HepG2 (cell line): ENCODE measurements around the gene PGAP3. TPM values are rescaled to one million over a fixed set of nuclear protein-coding genes. Genes with fewer than 3 reads are reported as not detected.
A peak's percentile ranks its signal among the peaks of the same experiment; 100 is the strongest.

ENCODE experiments used
- ATF3 ChIP-seq: sonication (generic); formaldehyde crosslinking; IDR thresholded peaks from 2 replicates; pipeline ENCODE4 v1.4.0; 2020; ENCODE audit warnings: missing genetic modification reagents
- CEBPB ChIP-seq: IDR thresholded peaks from 2 replicates; pipeline ENCODE4 v1.6.1; 2011; ENCODE audit warnings: low read depth, low read length, improper control_type of control experiment, borderline replicate concordance
- CERS6 ChIP-seq: sonication (generic); formaldehyde crosslinking; IDR thresholded peaks from 2 replicates; pipeline ENCODE4 v1.5.0; 2020; ENCODE audit warnings: missing genetic modification reagents
- CREM ChIP-seq, 2 experiments: sonication (generic) in 1 of 2; formaldehyde crosslinking in 1 of 2; IDR thresholded peaks; 2 replicates each; pipeline versions ENCODE4 v1.4.0 to v1.6.1; 2016 to 2020; ENCODE audit warnings: antibody characterized with exemption in 1 of 2, mild to moderate bottlenecking in 1 of 2, missing genetic modification reagents in 1 of 2
- ELF3 ChIP-seq: IDR thresholded peaks from 2 replicates; pipeline ENCODE4 v1.6.1; 2016; ENCODE audit warnings: missing genetic modification reagents, missing compliant biosample characterization
- ERF ChIP-seq: IDR thresholded peaks from 2 replicates; pipeline ENCODE4 v1.6.1; 2018; ENCODE audit warnings: missing biosample characterization, missing genetic modification reagents
- FIP1L1 ChIP-seq: fragments of 200-400 bp; formaldehyde crosslinking; IDR thresholded peaks from 2 replicates; pipeline ENCODE4 v1.6.1; 2018; ENCODE audit warnings: low read depth, mild to moderate bottlenecking, low read length, moderate library complexity, borderline replicate concordance; ENCODE audit not compliant: insufficient read depth
- KAT7 ChIP-seq: IDR thresholded peaks from 2 replicates; pipeline ENCODE4 v1.6.1; 2018; ENCODE audit warnings: borderline replicate concordance, missing compliant biosample characterization
- NFAT5 ChIP-seq: sonication (generic); formaldehyde crosslinking; IDR thresholded peaks from 2 replicates; pipeline ENCODE4 v1.4.0; 2020; ENCODE audit warnings: missing genetic modification reagents
- NR2F1 ChIP-seq, 2 experiments: fragments of 450-650 bp in 1 of 2; formaldehyde crosslinking in 1 of 2; IDR thresholded peaks; 2 replicates each; pipeline versions ENCODE4 v1.5.0 to v1.6.1; 2016 to 2020; ENCODE audit warnings: mild to moderate bottlenecking in 1 of 2, missing compliant biosample characterization in 1 of 2, missing genetic modification reagents in 1 of 2, moderate library complexity in 1 of 2
- SOX13 ChIP-seq, 3 experiments: fragments of 450-650 bp in 1 of 3; sonication (generic) in 1 of 3; formaldehyde crosslinking in 1 of 3; IDR thresholded peaks in 2 of 3; conservative IDR thresholded peaks in 1 of 3; 2 replicates each; pipeline versions ENCODE4 v1.5.0 to v1.6.1; 2016 to 2020; ENCODE audit warnings: antibody characterized with exemption in 1 of 3, mild to moderate bottlenecking in 1 of 3, missing compliant biosample characterization in 1 of 3, missing genetic modification reagents in 1 of 3, moderate library complexity in 1 of 3
- SOX5 ChIP-seq: IDR thresholded peaks from 2 replicates; pipeline ENCODE4 v1.6.1; 2016; ENCODE audit warnings: borderline replicate concordance
- ZNF33B ChIP-seq: sonication (generic); formaldehyde crosslinking; IDR thresholded peaks from 2 replicates; pipeline ENCODE4 v1.5.1; 2020; ENCODE audit warnings: mild to moderate bottlenecking, missing genetic modification reagents
- ZNF382 ChIP-seq: sonication (generic); formaldehyde crosslinking; IDR thresholded peaks from 2 replicates; pipeline ENCODE4 v1.5.0; 2020; ENCODE audit warnings: missing genetic modification reagents, mild to moderate bottlenecking, borderline replicate concordance
- ZNF609 ChIP-seq: sonication (generic); formaldehyde crosslinking; IDR thresholded peaks from 2 replicates; pipeline ENCODE4 v1.4.0; 2020; ENCODE audit warnings: mild to moderate bottlenecking, missing genetic modification reagents, borderline replicate concordance
- ZNF780A ChIP-seq: sonication (generic); formaldehyde crosslinking; IDR thresholded peaks from 2 replicates; pipeline ENCODE4 v1.8.0; 2022; ENCODE audit warnings: mild to moderate bottlenecking, missing genetic modification reagents, moderate library complexity
- polyA plus RNA-seq, 8 experiments: library from polyadenylated mRNA; depleted of rRNA in 3 of 8; stranded (reverse) in 7 of 8; unstranded in 1 of 8; fragments of >200 nt; fragmentation: Illumina TruSeq in 4 of 8; extraction: Trizol in 4 of 8; gene quantifications; 2 replicates each; pipeline versions ENCODE4 v1.2.1 to v1.2.3, GENCODE V29; 2011 to 2016; ENCODE audit warnings: low read depth in 4 of 8, missing spikeins in 1 of 8, mixed read lengths in 1 of 8; ENCODE audit not compliant: insufficient read depth in 1 of 8
- total RNA-seq, 5 experiments: library from RNA; depleted of rRNA; stranded (reverse); fragments of >200 nt; fragmentation: Illumina TruSeq; extraction: Trizol; gene quantifications; 2 replicates each; pipeline ENCODE4 v1.2.3, GENCODE V29; 2016; ENCODE audit warnings: low read depth in 1 of 5

Gene PGAP3
- total and polyA plus RNA-seq, 2 of the 13 experiments (the other 11 are each of a cell fraction or from before 2014, with no cell fraction given) = 11.9 to 14.6 TPM

GRCh38 chr17:39736319-39737165 lies 48.7 kb upstream of the PGAP3 start (continued):
- peak; percentile 90 for TF ChIP-seq ZNF609
- peak; percentile 80; the same call in 1 of the 2 replicates for TF ChIP-seq CREM (IDR thresholded peaks at IDR 0.05)
- TF ChIP-seq CREM (CRISPR knock-in tag; IDR thresholded peaks at IDR 0.05) = no peak
- TF ChIP-seq SOX13 (IDR thresholded peaks at IDR 0.05) = no peak
- TF ChIP-seq SOX13 (CRISPR knock-in tag; conservative IDR thresholded peaks at IDR 0.05 in 1 of 2, IDR thresholded peaks at IDR 0.05 in 1 of 2) = peak in 1 of 2 experiments; percentile 75; a peak in 2 of 4 replicates
- peak; percentile 65; the same call in 1 of the 2 replicates for TF ChIP-seq ZNF33B (CRISPR knock-in tag)
- no peak for TF ChIP-seq ATF3 (CRISPR knock-in tag)
- TF ChIP-seq FIP1L1 = no peak
- TF ChIP-seq ERF (CRISPR knock-in tag) = peak; percentile 48; the same call in 1 of the 2 replicates
- peak; percentile 54 for TF ChIP-seq ELF3 (CRISPR knock-in tag)
- TF ChIP-seq CEBPB = no peak
- TF ChIP-seq ZNF780A = no peak
- TF ChIP-seq KAT7 (CRISPR knock-in tag) = no peak
- peak; percentile 84 for TF ChIP-seq SOX5 (CRISPR knock-in tag)
- peak; percentile 82 to 91 for TF ChIP-seq NR2F1 (CRISPR knock-in tag; IDR thresholded peaks at IDR 0.05)
- no peak for TF ChIP-seq ZNF382 (CRISPR knock-in tag)
- no peak for TF ChIP-seq NFAT5
- TF ChIP-seq CERS6 (CRISPR knock-in tag) = no peak
